ENCODE data around the gene TBC1D2B. TPM values are rescaled to one million over a fixed set of nuclear protein-coding genes. Genes with fewer than 3 reads are reported as not detected.

TBC1D2B gene
- total and polyA plus RNA-seq, 9 donors = 42.3 to 146 (median 115) TPM

DNA sequence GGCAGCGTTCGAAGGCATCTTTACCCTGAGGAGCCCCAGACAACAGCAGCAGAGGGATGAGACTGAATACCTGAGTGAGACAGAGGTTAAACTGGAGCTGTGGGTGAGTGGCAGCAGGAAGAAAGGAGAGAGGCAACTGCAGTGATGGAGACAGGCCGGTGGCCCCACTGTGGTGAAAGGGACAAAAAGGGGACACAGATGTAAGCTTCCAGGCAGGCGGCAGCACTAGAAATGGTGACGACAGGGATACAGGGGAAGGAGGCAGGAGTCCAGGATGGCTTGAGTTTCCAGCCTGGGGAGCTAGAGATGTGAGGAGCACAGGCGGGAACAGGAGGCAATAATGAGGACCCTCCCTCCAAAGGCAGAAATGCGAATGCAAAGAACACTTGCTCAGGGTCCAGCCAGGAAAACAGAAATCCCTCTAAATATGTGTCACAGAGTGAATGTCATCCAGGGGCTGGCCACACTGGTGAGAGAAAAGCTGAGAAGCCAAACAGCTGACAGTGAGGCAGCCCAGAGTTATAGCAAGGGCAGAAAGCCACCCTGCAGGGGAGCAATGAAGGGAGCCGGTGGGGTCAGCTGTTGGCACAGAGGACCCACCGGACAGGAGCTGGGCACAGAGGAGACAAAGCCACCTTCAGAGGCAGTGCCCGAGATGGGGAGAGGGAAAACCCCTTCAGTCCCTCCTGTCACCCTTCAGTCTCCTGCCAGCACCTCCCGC, 70.1 kb downstream of the TBC1D2B start:
- TF ChIP-seq POLR2A (IDR thresholded peaks at IDR 0.05) = no peak
- TF ChIP-seq EP300 (IDR thresholded peaks at IDR 0.05) = no peak
- TF ChIP-seq, protein P1, sequence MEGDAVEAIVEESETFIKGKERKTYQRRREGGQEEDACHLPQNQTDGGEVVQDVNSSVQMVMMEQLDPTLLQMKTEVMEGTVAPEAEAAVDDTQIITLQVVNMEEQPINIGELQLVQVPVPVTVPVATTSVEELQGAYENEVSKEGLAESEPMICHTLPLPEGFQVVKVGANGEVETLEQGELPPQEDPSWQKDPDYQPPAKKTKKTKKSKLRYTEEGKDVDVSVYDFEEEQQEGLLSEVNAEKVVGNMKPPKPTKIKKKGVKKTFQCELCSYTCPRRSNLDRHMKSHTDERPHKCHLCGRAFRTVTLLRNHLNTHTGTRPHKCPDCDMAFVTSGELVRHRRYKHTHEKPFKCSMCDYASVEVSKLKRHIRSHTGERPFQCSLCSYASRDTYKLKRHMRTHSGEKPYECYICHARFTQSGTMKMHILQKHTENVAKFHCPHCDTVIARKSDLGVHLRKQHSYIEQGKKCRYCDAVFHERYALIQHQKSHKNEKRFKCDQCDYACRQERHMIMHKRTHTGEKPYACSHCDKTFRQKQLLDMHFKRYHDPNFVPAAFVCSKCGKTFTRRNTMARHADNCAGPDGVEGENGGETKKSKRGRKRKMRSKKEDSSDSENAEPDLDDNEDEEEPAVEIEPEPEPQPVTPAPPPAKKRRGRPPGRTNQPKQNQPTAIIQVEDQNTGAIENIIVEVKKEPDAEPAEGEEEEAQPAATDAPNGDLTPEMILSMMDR (IDR thresholded peaks at IDR 0.05) = no peak
- H3K4me3 ChIP-seq = no peak overlapping the region
- peak overlapping the region; percentile 17 to 26 for H3K27ac ChIP-seq
- no peaks in the 10 kb centered on the region for H3K27me3 ChIP-seq
- no peaks in the 10 kb centered on the region for H3K36me3 ChIP-seq
- intact Hi-C loops (cut with DNase I) = loop anchor here in 2 of 4 donors (5.0 to 10.0 kb wide), 2 partner anchors 67 to 70 kb away; partner anchors contain the start of gene TBC1D2B (in 2 of the 2)
- no peaks in the 10 kb centered on the region for H3K9me3 ChIP-seq
- DNase-seq = no peak
- H3K4me1 ChIP-seq (ENCODE audit: insufficient read depth) = peaks cover 21% of the 10 kb centered on the region
- 75 to 83% (median 77%) methylated on average over 11 of the region's 11 CpGs for WGBS, 3 donors

DNA sequence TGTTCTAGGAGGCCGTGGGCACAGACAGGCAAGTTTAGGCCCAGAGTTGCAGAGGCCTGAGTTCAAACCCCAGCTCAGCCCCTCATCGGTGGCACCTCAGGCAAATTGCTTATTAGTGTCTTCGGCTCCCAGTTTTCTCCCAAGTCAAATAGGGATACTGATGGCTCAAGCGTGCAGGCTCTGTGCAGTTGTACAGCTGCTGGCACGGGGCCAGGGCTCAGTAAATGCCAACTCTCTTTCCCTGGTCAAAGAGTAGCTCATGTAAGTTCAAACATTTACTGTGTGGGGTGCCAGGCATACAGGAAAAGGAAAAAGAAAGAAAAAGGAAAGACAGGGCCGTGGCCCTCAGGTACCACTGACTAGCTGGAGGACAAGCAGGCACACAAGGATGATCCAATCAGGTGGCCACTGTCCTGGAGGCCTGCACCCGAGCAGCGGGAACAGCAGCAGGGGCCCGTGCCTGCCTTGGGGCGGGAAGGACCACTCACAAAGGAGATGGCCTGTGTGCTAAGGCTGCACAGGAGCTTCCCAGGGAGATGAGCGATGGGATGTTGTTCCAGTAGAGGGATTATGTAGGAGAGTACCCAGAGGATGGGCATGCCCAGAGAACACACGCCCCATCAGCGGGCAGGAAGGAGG, 70.8 kb downstream of the TBC1D2B start:
- Histone ChIP-seq H3K4me1 (ENCODE audit: insufficient read depth) (peaks cover 17% of the 10 kb centered on the region), H3K36me3 (no peaks in the 10 kb centered on the region), H3K27ac (no peak overlapping the region), H3K27me3 (no peaks in the 10 kb centered on the region), H3K4me3 (no peak overlapping the region), H3K9me3 (no peaks in the 10 kb centered on the region)
- DNase-seq = peak in 1 of 5 donors; percentile 55
- WGBS, 3 donors = 85 to 89% (median 85%) methylated on average over 13 of the region's 13 CpGs
- intact Hi-C loops (cut with DNase I) = loop anchor here in 2 of 4 donors (5.0 to 10.0 kb wide), 2 partner anchors 68 to 71 kb away; partner anchors contain the start of gene TBC1D2B (in 2 of the 2)
- TF ChIP-seq POLR2A (IDR thresholded peaks at IDR 0.05) = no peak
- TF ChIP-seq EP300 (IDR thresholded peaks at IDR 0.05) = no peak
- TF ChIP-seq, protein P1 (IDR thresholded peaks at IDR 0.05) = no peak

DNA sequence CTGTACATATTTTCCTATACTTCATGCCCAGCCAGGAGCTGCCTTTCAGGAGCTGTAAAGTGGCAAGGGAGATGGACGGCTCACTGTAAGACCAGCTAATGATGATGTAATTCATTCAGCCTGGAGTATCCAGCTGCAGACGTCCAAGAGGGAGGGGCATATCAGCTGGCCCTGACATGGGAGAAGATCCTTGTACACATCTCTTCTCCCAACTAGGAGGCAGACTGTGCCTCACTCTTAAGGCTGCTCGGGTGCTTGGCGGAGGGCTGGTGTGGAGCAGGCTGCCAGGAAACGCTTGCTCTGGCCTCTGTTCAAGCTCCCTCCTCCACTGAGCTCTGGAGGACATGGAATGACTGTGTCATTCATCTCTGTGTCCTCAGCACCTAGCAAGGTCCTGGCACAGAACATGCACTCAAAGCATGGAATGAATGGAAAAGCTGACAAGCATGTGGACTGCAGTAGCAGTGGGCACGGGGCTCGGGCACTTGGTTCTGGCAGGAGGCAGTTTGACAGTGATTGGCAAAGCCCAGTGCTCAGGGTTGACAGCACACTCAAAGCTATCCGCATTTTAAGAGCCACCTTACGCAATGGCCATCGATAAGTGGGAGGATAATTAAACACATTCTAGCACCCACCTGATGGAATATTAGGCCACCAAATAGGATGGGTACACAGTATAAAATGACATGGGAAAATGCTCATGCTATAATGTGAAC, 72.4 kb downstream of the TBC1D2B start:
- Histone ChIP-seq H3K4me1 (ENCODE audit: insufficient read depth) (peaks cover 17% of the 10 kb centered on the region), H3K9me3 (no peaks in the 10 kb centered on the region), H3K27me3 (no peaks in the 10 kb centered on the region), H3K36me3 (no peaks in the 10 kb centered on the region), H3K27ac (peak overlapping the region in 1 of 2 donors; percentile 47), H3K4me3 (no peak overlapping the region)
- intact Hi-C loops (cut with DNase I) = loop anchor here in 3 of 4 donors (5.0 to 10.0 kb wide), 3 partner anchors 67 to 72 kb away; partner anchors contain the start of gene TBC1D2B (in 2 of the 3)
- TF ChIP-seq EP300 (IDR thresholded peaks at IDR 0.05) (no peak), POLR2A (IDR thresholded peaks at IDR 0.05) (no peak)
- TF ChIP-seq, protein P1 (IDR thresholded peaks at IDR 0.05) = no peak
- WGBS, 3 donors = 27 to 37% (median 34%) methylated on average over 10 of the region's 10 CpGs
- peak; percentile 85 to 88 (median 85) for DNase-seq

DNA sequence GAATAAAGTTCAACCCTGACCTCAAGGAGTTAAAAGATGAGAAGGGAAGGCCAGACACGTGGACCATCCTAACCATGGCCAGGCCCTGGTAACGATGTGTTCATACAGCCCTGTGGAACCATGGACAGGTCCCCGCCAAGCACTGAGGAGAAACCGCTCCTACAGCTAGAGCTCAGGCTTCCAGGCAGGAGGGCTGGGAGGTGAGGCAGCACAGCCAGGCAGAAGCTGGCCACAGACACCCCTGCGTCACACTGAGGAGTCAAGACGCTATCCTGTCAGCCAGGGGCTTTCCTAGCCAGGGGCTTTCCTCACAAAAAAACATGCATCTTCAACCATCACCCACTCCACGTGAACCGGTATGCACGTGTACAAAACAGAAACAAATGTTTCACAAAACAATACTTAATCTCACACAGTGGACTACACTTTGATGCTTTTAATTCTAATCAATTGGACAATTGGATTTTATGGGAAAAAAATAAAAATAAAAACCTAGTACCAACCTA, 73.2 kb downstream of the TBC1D2B start:
- no peak for TF ChIP-seq EP300 (IDR thresholded peaks at IDR 0.05)
- H3K36me3 ChIP-seq = no peaks in the 10 kb centered on the region
- 51 to 56% (median 54%) methylated on average over 9 of the region's 9 CpGs for WGBS, 3 donors
- intact Hi-C loops (cut with DNase I) = loop anchor here in 2 of 4 donors (5.0 to 10.0 kb wide), 2 partner anchors 68 to 71 kb away; partner anchors contain the start of gene TBC1D2B (in 1 of the 2)
- H3K9me3 ChIP-seq = no peaks in the 10 kb centered on the region
- H3K27ac ChIP-seq = peak overlapping the region in 1 of 2 donors; percentile 47
- peak in 1 of 5 donors; percentile 29 for DNase-seq
- H3K4me3 ChIP-seq = no peak overlapping the region
- peaks cover 17% of the 10 kb centered on the region for H3K4me1 ChIP-seq (ENCODE audit: insufficient read depth)
- H3K27me3 ChIP-seq = no peaks in the 10 kb centered on the region
